AG10803 (cell line): ENCODE measurements around the gene DCAF11.

Source experiments
- DNase-seq: peaks from one replicate; pipeline ENCODE4 v3.0.0; 2010; ENCODE audit warnings: low read depth
- H3K4me3 ChIP-seq: 2 replicates; pipeline ENCODE4 v1.5.1; 2011; ENCODE audit warnings: mild to moderate bottlenecking, low read length, control low read depth
- CTCF ChIP-seq: conservative IDR thresholded peaks from 2 replicates; pipeline ENCODE4 v1.5.1; 2011; ENCODE audit warnings: mild to moderate bottlenecking, low read length, control low read depth, inconsistent platforms

Gene DCAF11

GRCh38 chr14:24165785-24166184 lies 51.2 kb downstream of the DCAF11 start:
- no peak overlapping the region for H3K4me3 ChIP-seq
- DNase-seq = no peak
- TF ChIP-seq CTCF = no peak

GRCh38 chr14:24167469-24168114 lies 53.0 kb downstream of the DCAF11 start:
- no peak overlapping the region for H3K4me3 ChIP-seq
- DNase-seq = no peak
- TF ChIP-seq CTCF = no peak

GRCh38 chr14:24171422-24172260 lies 57.1 kb downstream of the DCAF11 start, which contains the start of gene REC8:
TSS of gene REC8 (plus strand) at chr14:24172080. CDS start at chr14:24172553, 473 bp downstream.
- H3K4me3 ChIP-seq = no peak within 1 kb of the TSS
- DNase-seq = no peak
- TF ChIP-seq CTCF = no peak

GRCh38 chr14:24172261-24172860 lies 57.8 kb downstream of the DCAF11 start:
- H3K4me3 ChIP-seq = no peak overlapping the region
- DNase-seq = no peak
- no peak for TF ChIP-seq CTCF

- TF ChIP-seq CTCF = no peak
- H3K4me3 ChIP-seq = no peak overlapping the region
- DNase-seq = no peak
Measured at GRCh38 chr14:24172871-24173281, 58.3 kb downstream of the DCAF11 start.
